COLO668 (cell line): ENCODE measurements around the gene ATXN1.
"Not testable (repeated sequence)": the region's sequence is repeated elsewhere in the genome, so short reads cannot be mapped to it uniquely, and the experiment has no call there.

Source experiments
- DNase-seq: peaks from one replicate; lab custom pipeline; 2025; ENCODE audit not compliant: unreplicated experiment; lab: John Stamatoyannopoulos, UW

Gene ATXN1

GRCh38 chr6:16274885-16275589 lies 486.2 kb downstream of the ATXN1 start:
- no peak for DNase-seq

- DNase-seq: no peak
These were observed 486.8 kb downstream of the ATXN1 start for GRCh38 chr6:16274483-16274882.

- no peak for DNase-seq
These were observed 488.0 kb downstream of the ATXN1 start for GRCh38 chr6:16273256-16273655.

- DNase-seq: no peak
These were observed 489.1 kb downstream of the ATXN1 start for GRCh38 chr6:16272201-16272600.

- DNase-seq: no peak
These were observed 489.8 kb downstream of the ATXN1 start for GRCh38 chr6:16271428-16271827.

GRCh38 chr6:16270178-16270794 lies 491.0 kb downstream of the ATXN1 start:
- DNase-seq: no peak

GRCh38 chr6:16269442-16270070 lies 491.7 kb downstream of the ATXN1 start:
- not testable (repeated sequence) for DNase-seq

- DNase-seq: no peak
These were observed 493.6 kb downstream of the ATXN1 start for GRCh38 chr6:16267428-16268263.

- DNase-seq: no peak
These were observed 495.6 kb downstream of the ATXN1 start for GRCh38 chr6:16265351-16266341.

- DNase-seq: no peak
These were observed 496.5 kb downstream of the ATXN1 start for GRCh38 chr6:16264785-16265184.

GRCh38 chr6:16263464-16264099 lies 497.7 kb downstream of the ATXN1 start:
- DNase-seq: not testable (repeated sequence)

GRCh38 chr6:16262773-16263172 lies 498.5 kb downstream of the ATXN1 start:
- not testable (repeated sequence) for DNase-seq

- not testable (repeated sequence) for DNase-seq
These were observed 500.7 kb downstream of the ATXN1 start for GRCh38 chr6:16260602-16261001.

- DNase-seq: not testable (repeated sequence)
These were observed 501.7 kb downstream of the ATXN1 start for GRCh38 chr6:16259604-16260003.

GRCh38 chr6:16258709-16259075 lies 502.6 kb downstream of the ATXN1 start:
- no peak for DNase-seq

GRCh38 chr6:16257999-16258708 lies 503.1 kb downstream of the ATXN1 start:
- no peak for DNase-seq

GRCh38 chr6:16256781-16257180 lies 504.5 kb downstream of the ATXN1 start:
- peak; percentile 28 for DNase-seq

- no peak for DNase-seq
These were observed 506.7 kb downstream of the ATXN1 start for GRCh38 chr6:16254535-16254934.
